HUES48 (cell line): ENCODE data around the gene IGHMBP2.

ENCODE experiments used
- H3K27ac ChIP-seq: one replicate; pipeline ENCODE4 v1.7.0; 2013; ENCODE audit warnings: low read depth, low read length, inconsistent platforms
- H3K27me3 ChIP-seq: 2 replicates; pipeline ENCODE4 v1.6.1; 2013; ENCODE audit warnings: mild to moderate bottlenecking, low read length; ENCODE audit not compliant: control insufficient read depth, insufficient read depth
- H3K36me3 ChIP-seq: 2 replicates; pipeline ENCODE4 v1.6.1; 2013; ENCODE audit warnings: low read length; ENCODE audit not compliant: control insufficient read depth, insufficient read depth
- H3K4me1 ChIP-seq: 2 replicates; pipeline ENCODE4 v1.6.1; 2013; ENCODE audit warnings: mild to moderate bottlenecking, low read length; ENCODE audit not compliant: control insufficient read depth, insufficient read depth
- H3K4me3 ChIP-seq: 2 replicates; pipeline ENCODE4 v1.5.1; 2013; ENCODE audit warnings: mild to moderate bottlenecking, low read depth, low read length
- H3K9ac ChIP-seq: 2 replicates; pipeline ENCODE4 v1.6.1; 2013; ENCODE audit warnings: mild to moderate bottlenecking, low read depth, low read length, moderate library complexity
- H3K9me3 ChIP-seq: 2 replicates; pipeline ENCODE4 v1.6.1; 2013; ENCODE audit warnings: low read length; ENCODE audit not compliant: control insufficient read depth, insufficient read depth

IGHMBP2 gene

DNA sequence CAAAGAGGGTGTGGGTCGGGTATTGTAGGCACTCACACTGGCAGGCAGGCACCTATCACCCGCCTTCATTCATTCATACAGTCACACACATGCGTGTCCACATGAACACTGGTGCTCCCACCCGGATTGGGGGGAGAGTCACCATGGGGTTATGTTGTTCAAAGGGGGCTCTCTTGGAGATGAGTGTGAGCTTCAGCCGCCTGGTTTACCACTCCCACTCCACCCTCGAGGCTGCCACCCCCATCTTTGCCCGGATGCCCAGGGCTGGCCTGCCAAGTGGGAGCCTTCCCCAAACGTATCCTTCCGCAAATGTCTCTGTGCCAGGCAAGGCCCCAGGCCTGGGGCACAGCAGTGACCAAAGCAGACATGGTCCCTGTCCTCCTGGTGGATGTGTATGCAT is 54.5 kb downstream of the IGHMBP2 start:
- no peaks in the 10 kb centered on the region for H3K4me1 ChIP-seq
- H3K4me3 ChIP-seq = no peak overlapping the region
- H3K27ac ChIP-seq = no peak overlapping the region
- no peak overlapping the region for H3K9ac ChIP-seq
- H3K27me3 ChIP-seq = no peaks in the 10 kb centered on the region
- H3K36me3 ChIP-seq = no peaks in the 10 kb centered on the region
- H3K9me3 ChIP-seq = no peaks in the 10 kb centered on the region

- H3K36me3 ChIP-seq = no peaks in the 10 kb centered on the region
- no peak overlapping the region for H3K27ac ChIP-seq
- H3K27me3 ChIP-seq = no peaks in the 10 kb centered on the region
- H3K4me3 ChIP-seq = no peak overlapping the region
- no peaks in the 10 kb centered on the region for H3K9me3 ChIP-seq
- H3K4me1 ChIP-seq = no peaks in the 10 kb centered on the region
- no peak overlapping the region for H3K9ac ChIP-seq
Measured at GRCh38 chr11:68959465-68960293, 56.0 kb downstream of the IGHMBP2 start.

- Histone ChIP-seq H3K9ac (no peak overlapping the region), H3K27ac (no peak overlapping the region), H3K4me1 (no peaks in the 10 kb centered on the region), H3K4me3 (no peak overlapping the region), H3K27me3 (no peaks in the 10 kb centered on the region), H3K9me3 (no peaks in the 10 kb centered on the region), H3K36me3 (no peaks in the 10 kb centered on the region)
Measured at GRCh38 chr11:68960294-68961071, 56.8 kb downstream of the IGHMBP2 start.

- Histone ChIP-seq H3K36me3 (no peaks in the 10 kb centered on the region), H3K9ac (no peak overlapping the region)
Measured at GRCh38 chr11:68961245-68961644, 57.6 kb downstream of the IGHMBP2 start.

DNA sequence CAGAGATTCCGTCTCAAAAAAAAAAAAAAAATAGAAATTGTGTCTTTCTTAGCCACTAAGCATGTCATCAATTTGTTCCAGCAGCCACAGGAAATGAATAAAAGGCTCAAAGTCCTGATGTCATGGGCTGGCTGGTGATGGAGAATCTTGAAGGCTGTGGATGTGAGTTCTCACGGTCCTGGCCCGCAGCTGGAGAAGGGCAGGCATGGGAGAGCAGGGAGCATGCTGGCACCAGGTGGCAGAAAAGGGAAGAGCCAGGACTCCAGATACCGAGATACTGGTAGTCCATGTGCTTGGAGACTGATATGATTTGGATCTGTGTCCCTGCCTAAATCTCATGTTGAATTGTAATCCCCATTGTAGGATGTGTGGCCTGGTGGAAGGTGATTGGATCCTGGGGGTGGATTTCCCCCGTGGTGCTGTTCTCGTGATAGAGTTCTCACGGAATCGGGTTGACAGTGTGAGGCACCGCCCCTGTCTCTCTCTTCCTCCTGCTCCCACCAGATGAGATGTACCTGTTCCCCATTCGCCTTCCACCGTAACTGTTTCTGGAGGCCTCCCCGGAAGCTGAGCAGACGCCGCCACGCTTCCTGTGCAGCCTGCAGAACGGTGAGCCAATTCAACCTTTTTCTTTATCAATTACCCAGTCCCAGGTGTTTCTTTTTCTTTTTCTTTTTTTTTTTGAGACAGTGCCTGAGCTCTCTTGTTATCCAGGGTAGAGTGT is 59.0 kb downstream of the IGHMBP2 start:
- Histone ChIP-seq H3K4me1 (no peaks in the 10 kb centered on the region), H3K9ac (no peak overlapping the region), H3K27ac (no peak overlapping the region), H3K27me3 (no peaks in the 10 kb centered on the region), H3K4me3 (no peak overlapping the region), H3K9me3 (no peaks in the 10 kb centered on the region), H3K36me3 (no peaks in the 10 kb centered on the region)

More at GRCh38 chr11:68961245-68961644, 57.6 kb downstream of the IGHMBP2 start:
- H3K4me1 ChIP-seq = no peaks in the 10 kb centered on the region
- H3K9me3 ChIP-seq = no peaks in the 10 kb centered on the region
- H3K4me3 ChIP-seq = no peak overlapping the region
- H3K27ac ChIP-seq = no peak overlapping the region
- H3K27me3 ChIP-seq = no peaks in the 10 kb centered on the region

GRCh38 chr11:68963779-68964178 is 60.1 kb downstream of the IGHMBP2 start:
- Histone ChIP-seq H3K27me3 (no peaks in the 10 kb centered on the region), H3K4me1 (no peaks in the 10 kb centered on the region), H3K27ac (no peak overlapping the region), H3K36me3 (no peaks in the 10 kb centered on the region), H3K9me3 (no peaks in the 10 kb centered on the region), H3K4me3 (no peak overlapping the region), H3K9ac (no peak overlapping the region)

GRCh38 chr11:68965901-68966853 is 62.5 kb downstream of the IGHMBP2 start:
- Histone ChIP-seq H3K4me3 (no peak overlapping the region), H3K36me3 (no peaks in the 10 kb centered on the region), H3K27me3 (no peaks in the 10 kb centered on the region), H3K9me3 (no peaks in the 10 kb centered on the region), H3K27ac (no peak overlapping the region), H3K9ac (no peak overlapping the region), H3K4me1 (no peaks in the 10 kb centered on the region)

- Histone ChIP-seq H3K36me3 (no peaks in the 10 kb centered on the region), H3K4me1 (no peaks in the 10 kb centered on the region), H3K9ac (no peak overlapping the region), H3K27ac (no peak overlapping the region), H3K9me3 (no peaks in the 10 kb centered on the region), H3K4me3 (no peak overlapping the region), H3K27me3 (no peaks in the 10 kb centered on the region)
Measured at GRCh38 chr11:68966894-68967780, 63.4 kb downstream of the IGHMBP2 start.

DNA sequence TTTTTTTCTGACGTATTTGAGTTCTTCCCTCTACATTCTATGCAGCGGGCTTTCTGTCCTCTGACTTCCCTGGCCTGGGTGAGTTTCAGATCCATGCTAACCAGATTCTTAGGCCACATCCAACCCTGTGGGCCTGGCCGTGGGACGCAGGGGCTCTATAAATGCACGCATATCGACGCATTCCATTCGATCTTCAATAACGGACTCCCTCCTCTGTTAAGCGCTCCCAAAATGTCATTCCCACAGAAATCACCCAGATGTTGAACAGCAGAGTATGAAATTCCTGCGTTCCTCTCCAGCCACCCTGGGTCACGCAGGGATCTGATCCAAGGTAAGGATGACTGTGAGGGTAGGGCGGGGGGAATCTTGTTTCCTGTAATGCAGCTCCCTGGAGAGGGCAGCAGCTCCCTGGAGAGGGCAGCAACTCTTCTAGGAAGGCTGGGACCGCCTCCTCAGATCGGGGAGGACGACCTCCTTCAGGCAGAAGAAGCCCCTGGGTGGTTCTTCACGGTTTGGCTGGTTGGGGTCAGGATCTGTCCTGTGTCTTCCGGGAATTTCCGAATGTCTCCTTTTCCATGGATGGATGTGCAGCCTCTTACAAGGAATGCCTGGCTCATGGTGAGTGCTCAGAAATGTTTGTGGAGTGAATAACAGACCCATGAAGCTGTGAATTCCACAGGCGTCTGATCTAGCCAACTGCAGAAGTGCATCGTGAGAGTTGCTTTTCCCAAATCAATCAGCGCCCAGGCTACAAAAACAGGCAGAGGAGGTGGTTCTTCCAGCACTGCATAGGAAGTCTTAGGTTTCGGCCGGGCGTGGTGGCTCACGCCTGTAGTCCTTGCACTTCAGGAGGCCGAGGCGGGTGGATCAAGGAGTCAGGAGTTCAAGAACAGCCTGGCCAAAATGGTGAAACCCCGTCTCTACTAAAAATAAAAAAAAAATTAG is 64.9 kb downstream of the IGHMBP2 start:
- no peaks in the 10 kb centered on the region for H3K27me3 ChIP-seq
- H3K27ac ChIP-seq = no peak overlapping the region
- no peak overlapping the region for H3K4me3 ChIP-seq
- no peaks in the 10 kb centered on the region for H3K4me1 ChIP-seq
- H3K36me3 ChIP-seq = no peaks in the 10 kb centered on the region
- H3K9ac ChIP-seq = no peak overlapping the region
- H3K9me3 ChIP-seq = no peaks in the 10 kb centered on the region
